Endothelial cell of umbilical vein (primary cell): ENCODE results near the gene TBC1D4. TPM values are rescaled to one million over a fixed set of nuclear protein-coding genes. Genes with fewer than 3 reads are reported as not detected.

Experiments
- BruUV-seq: library from RNA; stranded (reverse); fragments of 400-500 nt; replicated peaks from 2 replicates; lab custom pipeline; 2021; lab: Mats Ljungman, UMichigan
- CTCF ChIA-PET: fragments of 300-600, 350-600 bp; sonication (Branson Sonifier 250); formaldehyde crosslinking; loops from one replicate; lab custom pipeline; 2021; ENCODE audit warnings: antibody characterized with exemption, inconsistent platforms; lab: Charles Lee
- POLR2A ChIA-PET: fragments of 300-600, 350-600 bp; sonication (Branson Sonifier 250); formaldehyde crosslinking; loops from one replicate; lab custom pipeline; 2021; ENCODE audit warnings: antibody characterized with exemption, inconsistent platforms; lab: Charles Lee
- DNase-seq: peaks from one replicate; pipeline ENCODE4 v3.0.0-alpha.2; 2011; ENCODE audit warnings: low read depth, low spot score
- FAIRE-seq: peaks from 2 replicates; lab custom pipeline; 2011; peaks lifted over from hg19 to GRCh38; lab: Jason Lieb, UNC
- H2AFZ ChIP-seq: 2 replicates; pipeline ENCODE4 v1.6.0; 2012; ENCODE audit warnings: low read depth, low read length, control low read depth, inconsistent platforms
- H3K27ac ChIP-seq: 2 replicates; pipeline ENCODE4 v1.5.1; 2011; ENCODE audit warnings: low read depth, mild to moderate bottlenecking, control low read depth, low read length, moderate library complexity; ENCODE audit not compliant: insufficient read depth
- H3K27me3 ChIP-seq, 2 experiments: 2 replicates each; pipeline versions ENCODE4 v1.6.0 to v1.6.1; 2011; ENCODE audit warnings: low read length in 2 of 2, mixed read lengths in 1 of 2; ENCODE audit not compliant: control insufficient read depth in 2 of 2, insufficient read depth in 2 of 2
- H3K36me3 ChIP-seq, 2 experiments: 2 replicates in 1 of 2; 3 replicates in 1 of 2; pipeline ENCODE4 v1.5.1; 2011; ENCODE audit warnings: low read length in 2 of 2, mild to moderate bottlenecking in 1 of 2, moderate library complexity in 1 of 2; ENCODE audit not compliant: control insufficient read depth in 2 of 2, insufficient read depth in 2 of 2; ENCODE audit errors: extremely low read depth in 1 of 2
- H3K4me1 ChIP-seq: 3 replicates; pipeline ENCODE4 v1.5.1; 2011; ENCODE audit warnings: mild to moderate bottlenecking, low read length; ENCODE audit not compliant: control insufficient read depth, insufficient read depth; ENCODE audit errors: extremely low read depth
- H3K4me2 ChIP-seq: 2 replicates; pipeline ENCODE4 v1.6.1; 2011; ENCODE audit warnings: low read length, control low read depth, mixed read lengths; ENCODE audit not compliant: insufficient read depth
- H3K4me3 ChIP-seq, 3 experiments: fragments of 200-600 bp in 1 of 3; sonication (generic), shearing (Covaris generic) in 1 of 3; replicated peaks in 1 of 3; 2 replicates each; pipeline ENCODE4 v1.5.1; 2011 to 2016; ENCODE audit warnings: control low read depth in 3 of 3, low read length in 3 of 3, mild to moderate bottlenecking in 2 of 3, inconsistent platforms in 1 of 3, low read depth in 1 of 3, moderate library complexity in 1 of 3; ENCODE audit not compliant: insufficient read depth in 1 of 3
- H3K79me2 ChIP-seq: 2 replicates; pipeline ENCODE4 v1.6.0; 2012; ENCODE audit warnings: low read length, inconsistent platforms; ENCODE audit not compliant: control insufficient read depth, insufficient read depth
- H3K9ac ChIP-seq: replicated peaks from 2 replicates; pipeline ENCODE3; 2011; ENCODE audit warnings: low read length, control low read depth; ENCODE audit not compliant: insufficient read depth; ENCODE audit errors: extremely low read depth
- H3K9me1 ChIP-seq: replicated peaks from 3 replicates; pipeline ENCODE4 v1.6.0; 2011; ENCODE audit warnings: mild to moderate bottlenecking, low read length; ENCODE audit not compliant: control insufficient read depth, insufficient read depth; ENCODE audit errors: extremely low read depth
- H3K9me3 ChIP-seq: replicated peaks from 2 replicates; pipeline ENCODE4 v1.5.1; 2012; ENCODE audit warnings: low read length, inconsistent platforms; ENCODE audit not compliant: control insufficient read depth, insufficient read depth
- H4K20me1 ChIP-seq: replicated peaks from 2 replicates; pipeline ENCODE3; 2011; ENCODE audit warnings: mild to moderate bottlenecking, low read length; ENCODE audit not compliant: control insufficient read depth, insufficient read depth; ENCODE audit errors: extremely low read depth
- EZH2 ChIP-seq: IDR thresholded peaks from 2 replicates; pipeline ENCODE4 v1.6.1; 2012; ENCODE audit warnings: borderline replicate concordance, low read depth, mild to moderate bottlenecking, moderate library complexity, low read length, inconsistent platforms; ENCODE audit not compliant: severe bottlenecking
- FOS ChIP-seq: IDR thresholded peaks from 2 replicates; pipeline ENCODE4 v1.6.1; 2011; ENCODE audit warnings: mild to moderate bottlenecking, low read length, moderate library complexity, borderline replicate concordance; ENCODE audit not compliant: insufficient read depth
- GATA2 ChIP-seq: IDR thresholded peaks from 2 replicates; pipeline ENCODE4 v1.7.0; 2011; ENCODE audit warnings: low read depth, mild to moderate bottlenecking, moderate library complexity, mixed read lengths, low read length; ENCODE audit not compliant: insufficient read length, insufficient read depth
- JUN ChIP-seq: IDR thresholded peaks from 2 replicates; pipeline ENCODE4 v1.6.1; 2011; ENCODE audit warnings: borderline replicate concordance, low read depth; ENCODE audit not compliant: insufficient read length, insufficient read depth
- MYC ChIP-seq: IDR thresholded peaks from one replicate; pipeline ENCODE4 v1.6.1; 2011; ENCODE audit warnings: mild to moderate bottlenecking, low read depth, low read length
- POLR2A ChIP-seq: IDR thresholded peaks from 2 replicates; pipeline ENCODE4 v1.6.1; 2012; ENCODE audit warnings: low read depth, mild to moderate bottlenecking, control low read depth, low read length
- POLR2AphosphoS5 ChIP-seq: IDR thresholded peaks from 2 replicates; pipeline ENCODE4 v1.6.1; 2012; ENCODE audit warnings: low read depth, mild to moderate bottlenecking, control low read depth, low read length, moderate library complexity; ENCODE audit not compliant: insufficient read depth
- dilution Hi-C: fragments of 300-500 bp; cut with MboI; formaldehyde crosslinking; loops from one replicate; pipeline ENCODE4 v1.15.0; 2019; ENCODE audit warnings: low sequenced_read_pairs; ENCODE audit not compliant: extremely low pct_ligation_motif_present
- intact Hi-C: fragments of 100-400 bp; cut with micrococcal nuclease; formaldehyde crosslinking; loops from one replicate; pipeline ENCODE4 v1.10.0; 2022
- polyA plus RNA-seq, 4 experiments: library from polyadenylated mRNA; depleted of rRNA in 3 of 4; stranded (reverse) in 3 of 4; unstranded in 1 of 4; fragments of >200 nt; gene quantifications; 2 replicates each; pipeline versions ENCODE4 v1.2.1 to v1.2.3, GENCODE V29; 2011 to 2012; ENCODE audit warnings: missing spikeins in 1 of 4
- total RNA-seq: library from RNA; stranded (reverse); gene quantifications from 2 replicates; pipeline ENCODE4 v1.2.3, GENCODE V29; 2021
- TF ChIP-seq, protein P1 (sequence below), 2 donors: IDR thresholded peaks; 1 replicate in 1 of 2; 2 replicates in 1 of 2; pipeline ENCODE4 v1.5.1; 2011; ENCODE audit warnings: low read length in 2 of 2, mild to moderate bottlenecking in 2 of 2, moderate library complexity in 2 of 2, control low read depth in 1 of 2, inconsistent platforms in 1 of 2, low read depth in 1 of 2; ENCODE audit not compliant: insufficient read depth in 1 of 2; ENCODE audit errors: extremely low read depth in 1 of 2
- TF ChIP-seq, protein P2 (sequence below): IDR thresholded peaks from 2 replicates; pipeline ENCODE4 v1.6.1; 2011; ENCODE audit not compliant: insufficient read depth, insufficient read length

Gene TBC1D4
- total and polyA plus RNA-seq, 2 donors (not counting 3 experiments of a cell fraction or from before 2014, with no cell fraction given): 58.3 to 81.0 TPM

DNA sequence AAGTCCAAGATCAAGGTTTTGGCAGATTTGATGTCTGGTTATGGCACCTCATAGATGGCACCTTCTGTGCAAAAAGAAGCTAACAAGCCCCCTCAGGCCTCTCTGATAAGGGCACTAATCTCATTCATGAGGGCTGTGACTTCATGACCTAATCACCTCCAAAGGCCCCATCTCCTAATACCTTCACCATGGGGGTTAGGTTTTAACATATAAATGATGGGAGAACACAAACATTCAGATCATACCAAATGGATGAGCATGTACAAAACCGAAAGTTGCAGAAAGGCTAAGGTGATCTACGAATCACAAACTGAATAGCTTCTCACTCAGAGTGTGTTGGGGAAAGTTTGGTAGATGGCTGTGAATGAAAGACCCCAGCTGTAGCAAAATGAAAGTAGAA is 217.4 kb downstream of the TBC1D4 start:
- no peak for TF ChIP-seq POLR2AphosphoS5
- TF ChIP-seq, protein P1, sequence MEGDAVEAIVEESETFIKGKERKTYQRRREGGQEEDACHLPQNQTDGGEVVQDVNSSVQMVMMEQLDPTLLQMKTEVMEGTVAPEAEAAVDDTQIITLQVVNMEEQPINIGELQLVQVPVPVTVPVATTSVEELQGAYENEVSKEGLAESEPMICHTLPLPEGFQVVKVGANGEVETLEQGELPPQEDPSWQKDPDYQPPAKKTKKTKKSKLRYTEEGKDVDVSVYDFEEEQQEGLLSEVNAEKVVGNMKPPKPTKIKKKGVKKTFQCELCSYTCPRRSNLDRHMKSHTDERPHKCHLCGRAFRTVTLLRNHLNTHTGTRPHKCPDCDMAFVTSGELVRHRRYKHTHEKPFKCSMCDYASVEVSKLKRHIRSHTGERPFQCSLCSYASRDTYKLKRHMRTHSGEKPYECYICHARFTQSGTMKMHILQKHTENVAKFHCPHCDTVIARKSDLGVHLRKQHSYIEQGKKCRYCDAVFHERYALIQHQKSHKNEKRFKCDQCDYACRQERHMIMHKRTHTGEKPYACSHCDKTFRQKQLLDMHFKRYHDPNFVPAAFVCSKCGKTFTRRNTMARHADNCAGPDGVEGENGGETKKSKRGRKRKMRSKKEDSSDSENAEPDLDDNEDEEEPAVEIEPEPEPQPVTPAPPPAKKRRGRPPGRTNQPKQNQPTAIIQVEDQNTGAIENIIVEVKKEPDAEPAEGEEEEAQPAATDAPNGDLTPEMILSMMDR (IDR thresholded peaks at IDR 0.05; ENCODE audit: extremely low read depth in 1 of 2, insufficient read depth in 1 of 2, low read depth in 1 of 2, low read length in 2 of 2): no peak
- no peak for TF ChIP-seq FOS
- TF ChIP-seq GATA2: no peak
- no peak for TF ChIP-seq JUN
- no peak for TF ChIP-seq MYC
- no peak for TF ChIP-seq EZH2
- TF ChIP-seq, protein P2, sequence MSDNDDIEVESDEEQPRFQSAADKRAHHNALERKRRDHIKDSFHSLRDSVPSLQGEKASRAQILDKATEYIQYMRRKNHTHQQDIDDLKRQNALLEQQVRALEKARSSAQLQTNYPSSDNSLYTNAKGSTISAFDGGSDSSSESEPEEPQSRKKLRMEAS: no peak
- TF ChIP-seq POLR2A: no peak
- Histone ChIP-seq H3K4me1 (no peaks in the 10 kb centered on the region), H3K27me3 (peaks cover 0 to 2% of the 10 kb centered on the region in 2 experiments), H4K20me1 (no peaks in the 10 kb centered on the region), H3K27ac (no peak overlapping the region), H3K9me1 (no peaks in the 10 kb centered on the region), H3K9ac (no peak overlapping the region), H3K79me2 (no peaks in the 10 kb centered on the region), H3K4me3 (no peak overlapping the region), H3K4me2 (no peak overlapping the region), H3K9me3 (no peaks in the 10 kb centered on the region), H3K36me3 (no peaks in the 10 kb centered on the region), H2AFZ (no peak overlapping the region)
- POLR2A ChIA-PET: no interaction called here
- intact Hi-C loops (no loop called here), dilution Hi-C loops (no loop called here)
- DNase-seq (no peak), FAIRE-seq (no peak)
- CTCF ChIA-PET: no interaction called here
- BruUV-seq: no TSS peak
